LNCaP clone FGC (cell line): ENCODE results near the gene WFDC11.
"Not testable (repeated sequence)": the region's sequence is repeated elsewhere in the genome, so short reads cannot be mapped to it uniquely, and the experiment has no call there.

Experiments
- DNase-seq: peaks from one replicate; pipeline ENCODE4 v3.0.0-alpha.2; 2011; ENCODE audit warnings: low read depth
- H3K4me3 ChIP-seq: 2 replicates; pipeline ENCODE4 v1.5.1; 2011; ENCODE audit warnings: mild to moderate bottlenecking, low read depth, low read length, control low read depth
- TF ChIP-seq, protein P1 (sequence below): IDR thresholded peaks from 2 replicates; pipeline ENCODE4 v1.5.1; 2012; ENCODE audit warnings: mild to moderate bottlenecking; ENCODE audit not compliant: control insufficient read depth, insufficient read depth; ENCODE audit errors: extremely low read depth

Gene WFDC11

DNA sequence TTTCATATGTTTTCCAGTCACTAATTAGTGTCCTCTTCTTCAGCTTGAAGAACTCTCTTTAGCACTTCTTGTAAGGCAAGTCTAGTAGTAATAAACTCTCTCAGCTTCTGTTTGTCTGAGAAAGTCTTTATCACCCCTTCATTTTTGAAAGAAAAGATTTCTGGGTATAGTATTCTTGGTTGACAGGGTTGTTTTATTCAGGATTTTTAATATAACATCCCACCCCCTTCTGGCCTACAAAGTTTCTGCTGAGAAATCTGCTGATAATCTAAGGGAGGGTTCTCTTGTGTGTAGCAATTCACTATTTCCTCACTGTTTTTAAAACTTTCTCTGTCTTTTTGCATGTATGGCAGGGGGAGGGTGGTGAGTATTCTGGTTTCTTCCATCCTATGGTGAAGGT, 9.6 kb upstream of the WFDC11 start:
- no peak for DNase-seq
- H3K4me3 ChIP-seq = no peak overlapping the region
- TF ChIP-seq, protein P1, sequence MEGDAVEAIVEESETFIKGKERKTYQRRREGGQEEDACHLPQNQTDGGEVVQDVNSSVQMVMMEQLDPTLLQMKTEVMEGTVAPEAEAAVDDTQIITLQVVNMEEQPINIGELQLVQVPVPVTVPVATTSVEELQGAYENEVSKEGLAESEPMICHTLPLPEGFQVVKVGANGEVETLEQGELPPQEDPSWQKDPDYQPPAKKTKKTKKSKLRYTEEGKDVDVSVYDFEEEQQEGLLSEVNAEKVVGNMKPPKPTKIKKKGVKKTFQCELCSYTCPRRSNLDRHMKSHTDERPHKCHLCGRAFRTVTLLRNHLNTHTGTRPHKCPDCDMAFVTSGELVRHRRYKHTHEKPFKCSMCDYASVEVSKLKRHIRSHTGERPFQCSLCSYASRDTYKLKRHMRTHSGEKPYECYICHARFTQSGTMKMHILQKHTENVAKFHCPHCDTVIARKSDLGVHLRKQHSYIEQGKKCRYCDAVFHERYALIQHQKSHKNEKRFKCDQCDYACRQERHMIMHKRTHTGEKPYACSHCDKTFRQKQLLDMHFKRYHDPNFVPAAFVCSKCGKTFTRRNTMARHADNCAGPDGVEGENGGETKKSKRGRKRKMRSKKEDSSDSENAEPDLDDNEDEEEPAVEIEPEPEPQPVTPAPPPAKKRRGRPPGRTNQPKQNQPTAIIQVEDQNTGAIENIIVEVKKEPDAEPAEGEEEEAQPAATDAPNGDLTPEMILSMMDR = no peak

DNA sequence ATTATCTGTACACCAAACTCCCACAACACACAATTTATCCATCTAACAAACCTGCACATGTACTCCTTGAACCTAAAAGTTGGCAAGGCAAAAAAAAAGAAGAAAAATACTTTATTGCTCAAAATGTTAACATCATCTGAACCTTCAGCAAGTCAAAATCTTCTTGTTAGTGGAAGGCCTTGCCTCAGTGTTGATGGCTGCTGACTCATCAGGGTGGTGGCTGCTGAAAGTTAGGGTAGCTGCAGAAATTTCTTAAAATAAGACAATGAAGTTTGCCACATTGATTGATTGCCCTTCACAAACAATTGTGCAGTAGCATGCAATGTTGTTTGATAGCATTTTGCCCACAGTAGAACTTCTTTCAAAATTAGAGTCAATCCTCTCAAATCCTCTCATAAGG, 2.7 kb upstream of the WFDC11 start:
- TF ChIP-seq, protein P1 = no peak
- DNase-seq = no peak
- no peak overlapping the region for H3K4me3 ChIP-seq

DNA sequence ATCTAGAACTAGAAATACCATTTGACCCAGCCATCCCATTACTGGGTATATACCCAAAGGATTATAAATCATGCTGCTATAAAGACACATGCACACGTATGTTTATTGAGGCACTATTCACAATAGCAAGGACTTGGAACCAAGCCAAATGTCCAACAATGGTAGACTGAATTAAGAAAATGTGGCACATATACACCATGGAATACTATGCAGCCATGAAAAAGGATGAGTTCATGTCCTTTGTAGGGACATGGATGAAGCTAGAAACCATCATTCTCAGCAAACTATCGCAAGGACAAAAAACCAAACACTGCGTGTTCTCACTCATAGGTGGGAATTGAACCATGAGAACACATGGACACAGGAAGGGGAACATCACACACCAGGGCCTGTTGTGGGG, 13.0 kb downstream of the WFDC11 start:
- H3K4me3 ChIP-seq, DNase-seq: not testable (repeated sequence)

DNA sequence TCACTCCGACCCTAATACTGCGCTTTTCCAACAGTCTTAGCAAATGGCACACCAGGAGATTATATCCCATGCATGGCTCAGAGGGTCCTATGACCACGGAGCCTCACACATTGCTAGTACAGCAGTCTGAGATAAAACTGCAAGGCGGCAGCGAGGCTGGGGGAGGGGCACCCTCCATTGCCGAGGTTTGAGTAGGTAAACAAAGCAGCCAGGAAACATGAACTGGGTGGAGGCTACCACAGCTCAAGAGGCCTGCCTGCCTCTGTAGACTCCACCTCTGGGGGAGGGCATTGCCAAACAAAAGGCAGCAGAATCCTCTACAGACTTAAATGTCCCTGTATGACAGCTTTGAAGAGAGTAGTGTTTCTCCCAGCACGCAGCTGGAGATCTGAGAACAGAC, 18.3 kb downstream of the WFDC11 start:
- not testable (repeated sequence) for DNase-seq, H3K4me3 ChIP-seq

DNA sequence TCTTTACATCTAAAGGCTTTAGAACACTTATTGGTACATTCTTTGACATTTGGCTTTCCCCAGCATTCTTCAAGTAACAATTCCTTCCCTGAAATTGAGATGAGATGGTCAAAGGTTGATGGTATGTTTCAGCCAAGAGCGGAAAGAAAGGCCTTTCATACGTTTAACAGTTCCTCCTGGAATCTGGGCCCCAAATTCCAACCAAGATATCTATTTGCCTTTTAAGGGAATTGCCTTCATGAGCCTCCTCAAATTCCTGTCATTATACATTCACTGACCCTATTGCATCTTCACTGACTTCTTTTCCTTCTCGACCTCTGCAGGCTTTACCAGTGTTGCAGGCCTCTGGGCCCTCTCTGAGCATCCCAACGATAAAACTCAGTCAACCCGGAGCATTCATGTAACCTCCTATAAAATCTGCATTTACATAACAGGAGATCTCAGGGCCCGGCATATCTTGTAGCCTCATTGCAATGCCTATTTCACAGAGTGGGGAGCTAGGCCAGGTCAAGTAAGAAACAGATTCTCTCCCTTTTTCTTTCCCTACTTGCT, 20.7 kb downstream of the WFDC11 start:
- TF ChIP-seq, protein P1 = no peak
- H3K4me3 ChIP-seq = no peak overlapping the region
- DNase-seq = no peak

DNA sequence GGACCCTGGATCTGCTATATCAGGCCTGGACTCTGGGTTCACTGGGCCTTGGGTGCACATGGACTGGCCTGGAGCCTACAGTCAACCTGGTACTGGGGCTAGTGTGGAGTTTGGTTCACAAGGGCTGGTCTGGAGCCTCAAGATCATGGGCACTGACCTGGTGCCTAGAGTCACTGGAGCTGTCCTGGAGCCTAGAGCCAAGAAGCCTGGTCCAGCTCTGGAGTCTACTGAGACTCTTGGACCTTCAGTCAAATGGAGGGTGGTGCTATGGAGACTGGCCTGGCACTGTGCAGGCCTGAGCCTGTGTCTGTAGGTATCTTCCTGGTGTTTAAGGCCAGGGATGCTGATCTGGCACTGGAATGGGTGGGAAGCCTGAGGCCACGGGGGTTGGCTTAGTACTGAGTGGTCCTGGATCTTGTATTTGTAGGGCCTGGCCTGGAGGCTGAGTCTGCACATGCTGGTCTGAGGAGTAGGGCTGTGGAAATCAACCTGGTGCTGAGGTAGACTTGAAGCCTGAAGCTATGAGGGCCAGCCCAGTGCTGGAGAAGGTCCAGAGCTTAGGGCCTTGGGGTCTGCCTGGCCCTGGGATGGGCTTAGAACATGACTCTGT, 22.5 kb downstream of the WFDC11 start:
- no peak for DNase-seq
- TF ChIP-seq, protein P1 = no peak
- H3K4me3 ChIP-seq = no peak overlapping the region

DNA sequence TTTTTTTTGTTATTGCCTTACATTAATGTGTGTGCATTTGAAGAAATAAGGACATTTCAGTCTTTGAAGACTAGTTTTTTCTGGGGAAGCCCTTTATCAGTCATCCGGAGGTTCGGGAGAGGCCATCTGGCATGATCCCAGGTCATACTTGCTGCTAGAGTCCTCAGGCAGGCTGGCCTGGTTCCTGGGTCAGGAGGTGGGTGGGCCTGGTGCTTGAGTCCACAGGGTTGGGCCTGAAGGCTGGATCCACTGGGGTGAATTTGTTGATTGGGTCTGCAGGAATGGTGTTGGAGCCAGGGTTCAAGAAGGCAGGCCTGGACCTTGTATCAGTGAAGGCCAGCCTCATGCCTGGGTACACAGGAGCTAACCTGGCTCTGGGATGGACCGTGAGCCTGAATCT, 23.2 kb downstream of the WFDC11 start:
- DNase-seq = no peak
- no peak overlapping the region for H3K4me3 ChIP-seq
- TF ChIP-seq, protein P1 = no peak

DNA sequence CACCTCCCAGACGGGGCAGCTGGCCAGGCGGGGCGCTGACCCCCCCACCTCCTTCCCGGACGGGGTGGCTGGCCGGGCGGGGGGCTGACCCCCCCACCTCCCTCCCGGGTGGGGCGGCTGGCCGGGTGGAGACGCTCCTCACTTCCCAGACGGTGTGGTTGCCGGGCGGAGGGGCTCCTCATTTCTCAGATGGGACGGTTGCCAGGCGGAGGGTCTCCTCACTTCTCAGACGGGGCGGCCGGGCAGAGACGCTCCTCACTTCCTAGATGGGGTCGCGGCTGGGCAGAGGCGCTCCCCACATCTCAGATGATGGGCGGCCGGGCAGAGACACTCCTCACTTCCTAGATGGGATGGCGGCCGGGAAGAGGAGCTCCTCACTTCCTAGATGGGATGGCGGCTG, 24.2 kb downstream of the WFDC11 start:
- not testable (repeated sequence) for DNase-seq

DNA sequence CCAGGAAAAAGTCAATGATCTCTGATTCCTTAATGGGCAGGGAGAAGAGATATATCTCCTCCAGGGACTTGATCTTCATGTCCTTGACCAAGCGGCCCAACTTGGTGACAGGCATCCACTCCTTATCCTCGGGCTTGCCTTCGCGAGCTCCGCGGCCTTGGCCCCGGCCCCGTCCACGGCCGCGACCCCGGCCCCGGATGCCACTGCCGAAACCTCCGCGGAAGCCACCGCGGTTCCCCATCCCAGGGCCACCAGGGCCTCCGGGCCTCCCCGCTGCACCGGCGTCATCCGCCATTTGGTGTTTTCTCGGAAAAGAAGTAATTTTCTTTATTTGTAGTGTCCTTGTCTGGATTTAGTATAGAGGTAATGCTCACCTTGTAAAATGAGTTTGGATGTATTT, 29.0 kb downstream of the WFDC11 start:
- not testable (repeated sequence) for H3K4me3 ChIP-seq, DNase-seq

More for the DNA sequence above, 24.2 kb downstream of the WFDC11 start:
- H3K4me3 ChIP-seq = not testable (repeated sequence)
